Cortex of kidney (tissue), 1 donor: ENCODE measurements around the gene USP47.

ENCODE experiments used
- DNase-seq: peaks from one replicate; lab custom pipeline; 2025; lab: John Stamatoyannopoulos, UW

USP47 gene

GRCh38 chr11:11841723-11842420, at the start of gene USP47:
Gene USP47 (plus strand): TSS chr11:11841972. CDS start chr11:11842186, 214 bp downstream.
- no peak for DNase-seq

GRCh38 chr11:11793073-11793472, 48.7 kb upstream of the USP47 start:
- DNase-seq = no peak

- no peak for DNase-seq
These were observed 43.0 kb upstream of the USP47 start for GRCh38 chr11:11798586-11799438.

GRCh38 chr11:11805228-11805627, 36.5 kb upstream of the USP47 start:
- DNase-seq = no peak

- no peak for DNase-seq
These were observed 35.7 kb upstream of the USP47 start for GRCh38 chr11:11806074-11806473.

GRCh38 chr11:11806586-11806985, 35.2 kb upstream of the USP47 start:
- DNase-seq = no peak

GRCh38 chr11:11807811-11808782, 33.7 kb upstream of the USP47 start:
- DNase-seq = no peak

- no peak for DNase-seq
These were observed 32.7 kb upstream of the USP47 start for GRCh38 chr11:11808992-11809615.

GRCh38 chr11:11810764-11811726, 30.7 kb upstream of the USP47 start:
- DNase-seq = no peak

- no peak for DNase-seq
These were observed 28.3 kb upstream of the USP47 start for GRCh38 chr11:11813288-11813962.

GRCh38 chr11:11814614-11815452, 26.9 kb upstream of the USP47 start:
- DNase-seq = no peak

- no peak for DNase-seq
These were observed 25.1 kb upstream of the USP47 start for GRCh38 chr11:11816511-11817314.

GRCh38 chr11:11817957-11818356, 23.8 kb upstream of the USP47 start:
- DNase-seq = no peak

GRCh38 chr11:11818529-11819121, 23.1 kb upstream of the USP47 start:
- DNase-seq = no peak

- no peak for DNase-seq
These were observed 19.9 kb upstream of the USP47 start for GRCh38 chr11:11821899-11822298.

GRCh38 chr11:11822946-11823345, 18.8 kb upstream of the USP47 start:
- DNase-seq = no peak

- DNase-seq = no peak
These were observed 15.5 kb upstream of the USP47 start for GRCh38 chr11:11826260-11826659.

- DNase-seq = no peak
These were observed 14.5 kb upstream of the USP47 start for GRCh38 chr11:11827272-11827671.
